Esophagus squamous epithelium (tissue), 5 donors: ENCODE data around the gene CPLX3. TPM values are rescaled to one million over a fixed set of nuclear protein-coding genes. Genes with fewer than 3 reads are reported as not detected.

ENCODE experiments used
- DNase-seq: peaks from one replicate; lab custom pipeline; 2025; lab: John Stamatoyannopoulos, UW
- H3K27ac ChIP-seq, 4 donors: fragments of 200-600 bp; sonication (generic); one replicate each; pipeline ENCODE4 v1.5.1; 2016 to 2019; ENCODE audit warnings: mild to moderate bottlenecking in 1 of 4
- H3K27me3 ChIP-seq, 4 donors: fragments of 200-600 bp; sonication (generic); 1 replicate in 3 of 4; 2 replicates in 1 of 4; pipeline versions ENCODE4 v1.5.1 to v1.6.0; 2017 to 2021; ENCODE audit warnings: antibody characterized with exemption in 1 of 4
- H3K36me3 ChIP-seq, 3 donors: fragments of 200-600 bp; sonication (generic); one replicate each; pipeline ENCODE4 v1.5.1; 2016 to 2019
- H3K4me1 ChIP-seq, 3 donors: fragments of 200-600 bp; sonication (generic); one replicate each; pipeline ENCODE4 v1.5.1; 2017 to 2019
- H3K4me3 ChIP-seq, 4 donors: fragments of 200-600 bp; sonication (generic); 1 replicate in 3 of 4; 2 replicates in 1 of 4; pipeline ENCODE4 v1.5.1; 2016 to 2019; ENCODE audit warnings: mild to moderate bottlenecking in 2 of 4, moderate library complexity in 1 of 4
- H3K9me3 ChIP-seq, 3 donors: fragments of 200-600 bp; sonication (generic); one replicate each; pipeline ENCODE4 v1.5.1; 2016 to 2019
- POLR2A ChIP-seq, 4 donors: fragments of 450-650 bp; IDR thresholded peaks; one replicate each; pipeline ENCODE4 v1.6.1; 2017; ENCODE audit warnings: antibody characterized with exemption in 4 of 4, mild to moderate bottlenecking in 4 of 4, moderate library complexity in 3 of 4
- WGBS, 2 donors: methylation state at CpG; one replicate each; pipeline ENCODE4 v1.1.5; 2018; 5-methylcytosine and 5-hydroxymethylcytosine counted together
- intact Hi-C: fragments of 100-400 bp; cut with DNase I; formaldehyde crosslinking; loops from one replicate; pipeline ENCODE4 v1.15.0; 2022
- total RNA-seq, 4 donors: library from RNA; depleted of rRNA; stranded (reverse); fragments of >200 nt; gene quantifications; one replicate each; pipeline ENCODE4 v1.1.0, GENCODE V29; 2016
- TF ChIP-seq, protein P1 (sequence below), 6 experiments: fragments of 450-650 bp in 4 of 6; fragments of 200-600 bp in 2 of 6; sonication (generic) in 2 of 6; IDR thresholded peaks; one replicate each; pipeline ENCODE4 v1.5.1; 2016 to 2019; ENCODE audit warnings: antibody characterized with exemption in 6 of 6, mild to moderate bottlenecking in 4 of 6, moderate library complexity in 4 of 6
- donor health status: DM: yes; HTN: yes; CAD: no.

The CPLX3 gene
- total RNA-seq, 4 donors from 2014 or later, result 0.11 TPM; not detected in 3

DNA sequence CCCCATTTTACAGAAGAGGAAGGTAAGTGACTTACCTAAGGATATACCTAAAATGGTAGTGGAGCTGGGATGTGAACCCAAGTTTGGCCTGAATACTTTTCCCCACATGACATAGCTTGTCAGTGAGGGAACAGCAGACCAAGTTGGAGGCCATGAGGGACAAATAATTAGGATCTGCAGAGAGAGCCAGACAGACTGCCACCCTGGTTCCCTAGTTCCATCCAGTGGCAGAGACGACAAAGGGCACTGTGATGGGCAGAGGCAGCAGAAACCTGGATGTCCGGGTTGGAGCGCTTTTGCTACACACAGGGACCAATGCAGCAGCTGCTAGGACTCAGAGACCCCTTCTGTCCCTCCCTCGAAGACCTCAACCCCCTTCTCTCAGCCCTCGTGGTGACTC is 1.2 kb downstream of the CPLX3 start:
- Histone ChIP-seq H3K4me3 (no peak overlapping the region), H3K27me3 (peaks cover 0 to 56% (median 2%) of the 10 kb centered on the region in 4 donors), H3K36me3 (no peaks in the 10 kb centered on the region), H3K27ac (no peak overlapping the region), H3K9me3 (no peaks in the 10 kb centered on the region), H3K4me1 (peaks cover 0 to 23% (median 0%) of the 10 kb centered on the region in 3 donors)
- intact Hi-C loops, result no loop called here
- TF ChIP-seq POLR2A (IDR thresholded peaks at IDR 0.05), result no peak
- TF ChIP-seq, protein P1, sequence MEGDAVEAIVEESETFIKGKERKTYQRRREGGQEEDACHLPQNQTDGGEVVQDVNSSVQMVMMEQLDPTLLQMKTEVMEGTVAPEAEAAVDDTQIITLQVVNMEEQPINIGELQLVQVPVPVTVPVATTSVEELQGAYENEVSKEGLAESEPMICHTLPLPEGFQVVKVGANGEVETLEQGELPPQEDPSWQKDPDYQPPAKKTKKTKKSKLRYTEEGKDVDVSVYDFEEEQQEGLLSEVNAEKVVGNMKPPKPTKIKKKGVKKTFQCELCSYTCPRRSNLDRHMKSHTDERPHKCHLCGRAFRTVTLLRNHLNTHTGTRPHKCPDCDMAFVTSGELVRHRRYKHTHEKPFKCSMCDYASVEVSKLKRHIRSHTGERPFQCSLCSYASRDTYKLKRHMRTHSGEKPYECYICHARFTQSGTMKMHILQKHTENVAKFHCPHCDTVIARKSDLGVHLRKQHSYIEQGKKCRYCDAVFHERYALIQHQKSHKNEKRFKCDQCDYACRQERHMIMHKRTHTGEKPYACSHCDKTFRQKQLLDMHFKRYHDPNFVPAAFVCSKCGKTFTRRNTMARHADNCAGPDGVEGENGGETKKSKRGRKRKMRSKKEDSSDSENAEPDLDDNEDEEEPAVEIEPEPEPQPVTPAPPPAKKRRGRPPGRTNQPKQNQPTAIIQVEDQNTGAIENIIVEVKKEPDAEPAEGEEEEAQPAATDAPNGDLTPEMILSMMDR (IDR thresholded peaks at IDR 0.05), result no peak
- WGBS, 2 donors, result 45 to 60% methylated on average over 1 to 5 of the region's 5 CpGs
- DNase-seq, result no peak

DNA sequence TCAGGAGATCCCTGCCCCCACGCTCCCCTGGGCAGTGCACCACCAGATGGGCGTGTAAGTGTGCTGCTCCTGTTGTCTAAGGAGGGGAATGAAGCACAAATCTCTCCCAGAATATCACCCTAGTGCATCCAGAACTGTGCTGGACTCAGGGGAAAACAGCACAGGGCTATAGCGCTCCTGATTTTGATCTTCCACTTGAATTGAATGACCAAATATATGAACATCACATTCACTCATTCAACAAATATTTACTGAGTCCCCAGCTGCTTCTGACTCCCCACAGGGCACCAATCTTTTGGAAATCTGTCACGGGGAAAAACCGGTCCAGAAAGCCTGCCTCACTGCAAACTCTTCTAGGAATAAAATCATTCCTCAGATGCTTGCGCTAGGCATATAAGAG is 2.4 kb downstream of the CPLX3 start:
- Histone ChIP-seq H3K27ac (no peak overlapping the region), H3K27me3 (peaks cover 0 to 56% (median 2%) of the 10 kb centered on the region in 4 donors), H3K4me3 (no peak overlapping the region), H3K36me3 (no peaks in the 10 kb centered on the region), H3K4me1 (peaks cover 0 to 23% (median 0%) of the 10 kb centered on the region in 3 donors), H3K9me3 (no peaks in the 10 kb centered on the region)
- DNase-seq, result no peak
- intact Hi-C loops, result no loop called here
- 69 to 76% methylated on average over 4 to 6 of the region's 6 CpGs for WGBS, 2 donors
- TF ChIP-seq, protein P1 (IDR thresholded peaks at IDR 0.05), result no peak
- no peak for TF ChIP-seq POLR2A (IDR thresholded peaks at IDR 0.05)

DNA sequence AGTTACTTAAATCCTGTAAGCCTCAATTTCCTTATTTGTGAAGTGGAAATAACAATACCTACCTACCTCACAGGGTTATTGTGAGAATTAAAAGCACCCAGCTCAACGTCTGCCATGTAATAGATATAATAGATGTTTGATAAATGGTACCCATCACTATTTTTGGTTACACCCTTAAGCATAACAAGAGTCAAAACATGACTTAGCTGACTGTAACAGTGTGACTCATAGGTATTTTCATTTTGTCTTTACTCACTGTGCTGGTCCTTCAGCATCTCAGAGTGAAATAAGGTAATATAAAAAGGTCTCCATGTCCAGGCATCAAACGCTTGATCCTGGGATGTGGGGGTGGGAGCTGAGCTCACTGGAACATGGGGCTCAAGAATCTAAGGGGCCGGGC is 3.1 kb downstream of the CPLX3 start:
- WGBS, 2 donors, result 31 to 33% methylated on average over 3 of the region's 3 CpGs
- no peaks in the 10 kb centered on the region for H3K9me3 ChIP-seq
- intact Hi-C loops, result no loop called here
- no peak for DNase-seq
- TF ChIP-seq, protein P1 (IDR thresholded peaks at IDR 0.05), result no peak
- TF ChIP-seq POLR2A (IDR thresholded peaks at IDR 0.05), result no peak
- H3K27me3 ChIP-seq, result peaks cover 0 to 50% (median 2%) of the 10 kb centered on the region in 4 donors
- no peaks in the 10 kb centered on the region for H3K36me3 ChIP-seq
- no peak overlapping the region for H3K4me3 ChIP-seq
- no peak overlapping the region for H3K27ac ChIP-seq
- H3K4me1 ChIP-seq, result peaks cover 0 to 23% (median 0%) of the 10 kb centered on the region in 3 donors

DNA sequence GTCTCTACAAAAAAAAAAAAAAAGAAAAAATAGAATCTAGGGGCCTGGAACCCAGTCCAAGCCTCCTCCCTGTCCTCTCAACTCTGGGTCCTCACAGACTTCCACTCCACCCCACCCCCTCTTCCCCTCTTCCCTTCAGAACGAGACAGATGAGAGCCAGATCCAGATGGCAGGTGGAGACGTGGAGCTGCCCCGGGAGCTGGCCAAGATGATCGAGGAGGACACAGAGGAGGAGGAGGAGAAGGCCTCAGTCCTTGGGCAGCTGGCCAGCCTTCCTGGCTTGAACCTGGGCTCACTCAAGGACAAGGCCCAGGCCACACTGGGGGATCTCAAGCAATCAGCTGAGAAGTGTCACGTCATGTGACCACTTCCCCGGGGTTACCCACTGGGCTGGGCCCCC is 3.6 kb downstream of the CPLX3 start:
- 63 to 76% methylated on average over 2 to 6 of the region's 6 CpGs for WGBS, 2 donors
- intact Hi-C loops, result no loop called here
- H3K4me3 ChIP-seq, result no peak overlapping the region
- peaks cover 0 to 49% (median 2%) of the 10 kb centered on the region in 4 donors for H3K27me3 ChIP-seq
- TF ChIP-seq, protein P1 (IDR thresholded peaks at IDR 0.05), result no peak
- TF ChIP-seq POLR2A (IDR thresholded peaks at IDR 0.05), result no peak
- no peak overlapping the region for H3K27ac ChIP-seq
- no peak for DNase-seq
- peaks cover 0 to 23% (median 0%) of the 10 kb centered on the region in 3 donors for H3K4me1 ChIP-seq
- no peaks in the 10 kb centered on the region for H3K9me3 ChIP-seq
- H3K36me3 ChIP-seq, result no peaks in the 10 kb centered on the region

DNA sequence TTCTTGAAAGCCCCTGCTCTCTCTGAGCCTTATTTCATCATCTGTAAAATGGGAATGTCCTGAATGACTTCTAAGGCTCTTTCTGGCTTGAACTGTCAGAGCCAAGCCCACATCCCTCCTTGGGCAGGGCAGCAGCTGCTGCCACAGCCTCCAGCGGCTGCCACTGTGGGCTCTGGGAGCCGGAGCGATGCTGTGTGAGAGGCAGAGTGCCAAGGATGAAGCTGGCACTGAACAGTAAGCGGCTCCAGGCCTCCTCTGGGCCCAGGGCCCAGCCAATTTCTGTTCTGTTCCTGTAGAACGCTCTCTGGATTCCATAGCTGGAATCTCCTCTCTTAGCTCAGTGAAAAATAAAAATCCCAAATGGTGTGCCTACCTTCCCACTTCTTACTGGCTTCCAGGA is 4.4 kb downstream of the CPLX3 start:
- no peaks in the 10 kb centered on the region for H3K9me3 ChIP-seq
- peaks cover 0 to 4% (median 0%) of the 10 kb centered on the region in 3 donors for H3K36me3 ChIP-seq
- H3K27me3 ChIP-seq, result peaks cover 0 to 44% (median 2%) of the 10 kb centered on the region in 4 donors
- H3K27ac ChIP-seq, result no peak overlapping the region
- WGBS, 2 donors, result 32 to 60% methylated on average over 1 to 5 of the region's 5 CpGs
- no peak overlapping the region for H3K4me3 ChIP-seq
- peaks cover 0 to 23% (median 0%) of the 10 kb centered on the region in 3 donors for H3K4me1 ChIP-seq
- intact Hi-C loops, result no loop called here
- DNase-seq, result no peak
- TF ChIP-seq, protein P1 (IDR thresholded peaks at IDR 0.05), result no peak
- no peak for TF ChIP-seq POLR2A (IDR thresholded peaks at IDR 0.05)
